Tibial nerve (tissue), 4 donors: ENCODE results near the gene OGA. TPM values are rescaled to one million over a fixed set of nuclear protein-coding genes. Genes with fewer than 3 reads are reported as not detected.

Experiments used
- DNase-seq, 2 donors: peaks; one replicate each; pipeline ENCODE4 v3.0.0-alpha.2; 2019; ENCODE audit warnings: low spot score in 2 of 2
- H3K27ac ChIP-seq, 4 donors: fragments of 200-600 bp; sonication (generic) in 3 of 4; one replicate each; pipeline ENCODE4 v1.5.1; 2017 to 2019; ENCODE audit warnings: mild to moderate bottlenecking in 1 of 4
- H3K27me3 ChIP-seq, 2 donors: fragments of 200-600 bp; sonication (generic) in 1 of 2; one replicate each; pipeline versions ENCODE4 v1.5.1 to v1.6.0; 2017 to 2019
- H3K36me3 ChIP-seq, 3 donors: fragments of 200-600 bp; sonication (generic); one replicate each; pipeline ENCODE4 v1.5.1; 2018 to 2019
- H3K4me1 ChIP-seq, 4 donors: fragments of 200-600 bp; sonication (generic) in 3 of 4; one replicate each; pipeline ENCODE4 v1.5.1; 2017 to 2019
- H3K4me3 ChIP-seq, 4 donors: fragments of 200-600 bp; sonication (generic) in 3 of 4; one replicate each; pipeline ENCODE4 v1.5.1; 2017 to 2019; ENCODE audit warnings: mild to moderate bottlenecking in 1 of 4, moderate library complexity in 1 of 4
- H3K9me3 ChIP-seq, 4 donors: fragments of 200-600 bp; sonication (generic) in 3 of 4; one replicate each; pipeline ENCODE4 v1.5.1; 2017 to 2019
- EP300 ChIP-seq, 2 donors: sonication (generic); formaldehyde crosslinking; IDR thresholded peaks; one replicate each; pipeline ENCODE4 v1.6.1; 2017; ENCODE audit warnings: antibody characterized with exemption in 2 of 2, mild to moderate bottlenecking in 1 of 2
- POLR2A ChIP-seq, 2 donors: fragments of 450-650 bp; IDR thresholded peaks; one replicate each; pipeline ENCODE4 v1.6.1; 2017; ENCODE audit warnings: antibody characterized with exemption in 2 of 2, mild to moderate bottlenecking in 2 of 2, moderate library complexity in 2 of 2
- WGBS, 2 donors: methylation state at CpG; one replicate each; pipeline ENCODE4 v1.1.5; 2018; 5-methylcytosine and 5-hydroxymethylcytosine counted together
- total RNA-seq, 4 donors: library from RNA; depleted of rRNA; stranded (reverse); fragments of >200 nt; gene quantifications; one replicate each; pipeline ENCODE4 v1.1.0, GENCODE V29; 2016
- TF ChIP-seq, protein P1 (sequence below), 5 experiments: fragments of 200-600 bp in 3 of 5; fragments of 450-650 bp in 2 of 5; sonication (generic) in 3 of 5; IDR thresholded peaks; one replicate each; pipeline ENCODE4 v1.5.1; 2016 to 2019; ENCODE audit warnings: antibody characterized with exemption in 5 of 5, mild to moderate bottlenecking in 3 of 5, moderate library complexity in 2 of 5

Gene OGA
- total RNA-seq: 100 to 1,000 TPM; 206 to 249 (median 224) TPM

DNA sequence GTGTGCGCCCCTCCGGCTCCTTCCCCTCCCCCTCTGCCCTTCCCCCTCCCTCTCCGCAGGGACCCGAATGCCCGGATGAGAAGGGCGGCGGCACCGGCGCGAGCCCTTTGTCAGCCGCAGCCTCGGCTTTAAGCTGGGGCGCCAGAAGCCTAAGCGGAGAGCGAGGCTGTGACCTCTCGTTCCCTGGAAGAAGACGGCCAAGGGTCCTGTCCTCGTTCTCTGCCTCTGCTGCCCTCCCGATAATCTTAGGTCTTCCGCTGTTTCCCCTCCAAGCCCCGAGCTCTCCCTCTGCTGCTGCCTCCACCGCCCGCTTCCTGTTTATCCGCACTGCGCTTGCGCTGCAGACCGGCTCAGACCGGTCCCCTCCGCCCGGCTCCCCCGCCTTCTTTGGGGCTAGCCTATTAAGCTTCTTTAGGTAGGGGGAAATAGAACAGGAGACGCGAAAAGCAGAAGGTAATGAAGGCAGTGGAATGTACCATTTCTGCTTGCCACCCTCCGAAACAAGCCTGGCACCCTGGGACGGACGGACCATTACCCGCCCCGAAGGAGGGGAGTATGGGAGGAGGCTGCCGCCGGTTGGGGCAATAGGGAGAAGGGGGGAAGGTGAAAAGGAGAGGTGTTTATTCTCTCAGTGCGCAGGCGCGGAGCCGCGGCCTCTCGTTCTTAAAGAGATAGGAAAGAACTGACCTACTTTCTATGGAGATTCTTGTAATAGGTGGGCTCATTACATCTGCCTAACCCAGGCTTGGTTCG lies at the start of gene OGA:
Gene OGA (minus strand): TSS at position 326 of the 753 bp plus-strand sequence. CDS start 422 bp downstream, outside the sequence.
- Histone ChIP-seq H3K27me3 (no peaks in the 10 kb centered on the region), H3K4me3 (peak within 1 kb of the TSS; percentile 81 to 100 (median 97)), H3K27ac (peak within 1 kb of the TSS; percentile 93 to 96 (median 95)), H3K9me3 (no peaks in the 10 kb centered on the region), H3K4me1 (peaks cover 0 to 34% (median 24%) of the 10 kb centered on the region in 4 donors), H3K36me3 (no peaks in the 10 kb centered on the region)
- WGBS, 2 donors: 0% methylated on average over 42 to 47 of the region's 47 CpGs
- peak; percentile 94 to 100 for TF ChIP-seq EP300 (IDR thresholded peaks at IDR 0.05)
- peak; percentile 99 for TF ChIP-seq POLR2A (IDR thresholded peaks at IDR 0.05)
- TF ChIP-seq, protein P1, sequence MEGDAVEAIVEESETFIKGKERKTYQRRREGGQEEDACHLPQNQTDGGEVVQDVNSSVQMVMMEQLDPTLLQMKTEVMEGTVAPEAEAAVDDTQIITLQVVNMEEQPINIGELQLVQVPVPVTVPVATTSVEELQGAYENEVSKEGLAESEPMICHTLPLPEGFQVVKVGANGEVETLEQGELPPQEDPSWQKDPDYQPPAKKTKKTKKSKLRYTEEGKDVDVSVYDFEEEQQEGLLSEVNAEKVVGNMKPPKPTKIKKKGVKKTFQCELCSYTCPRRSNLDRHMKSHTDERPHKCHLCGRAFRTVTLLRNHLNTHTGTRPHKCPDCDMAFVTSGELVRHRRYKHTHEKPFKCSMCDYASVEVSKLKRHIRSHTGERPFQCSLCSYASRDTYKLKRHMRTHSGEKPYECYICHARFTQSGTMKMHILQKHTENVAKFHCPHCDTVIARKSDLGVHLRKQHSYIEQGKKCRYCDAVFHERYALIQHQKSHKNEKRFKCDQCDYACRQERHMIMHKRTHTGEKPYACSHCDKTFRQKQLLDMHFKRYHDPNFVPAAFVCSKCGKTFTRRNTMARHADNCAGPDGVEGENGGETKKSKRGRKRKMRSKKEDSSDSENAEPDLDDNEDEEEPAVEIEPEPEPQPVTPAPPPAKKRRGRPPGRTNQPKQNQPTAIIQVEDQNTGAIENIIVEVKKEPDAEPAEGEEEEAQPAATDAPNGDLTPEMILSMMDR (IDR thresholded peaks at IDR 0.05): peak in 1 of 5 experiments; percentile 66
- peak; percentile 94 for DNase-seq

DNA sequence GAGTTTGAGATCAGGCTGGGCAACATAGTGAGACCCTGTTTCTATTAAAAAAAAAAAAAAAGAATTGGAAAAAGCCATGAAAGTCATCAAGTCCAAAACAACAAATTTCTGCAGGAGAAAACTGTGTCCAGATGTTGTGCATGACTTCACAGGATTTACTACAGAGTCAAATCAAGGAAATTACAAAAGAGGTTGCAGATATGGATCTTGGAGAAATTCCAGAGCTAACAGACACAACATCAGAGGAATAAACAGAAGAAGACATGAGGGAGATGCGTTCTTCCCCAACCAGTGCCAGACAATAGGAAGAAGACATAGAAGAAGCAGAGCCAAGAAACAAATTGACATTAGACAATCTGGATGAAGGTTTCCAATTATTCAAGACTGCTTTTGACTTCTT lies 49.7 kb upstream of the OGA start:
- Histone ChIP-seq H3K27ac (no peak overlapping the region), H3K9me3 (peaks cover 0 to 5% (median 0%) of the 10 kb centered on the region in 4 donors), H3K4me3 (no peak overlapping the region), H3K36me3 (peaks cover 0 to 36% (median 0%) of the 10 kb centered on the region in 3 donors), H3K27me3 (no peaks in the 10 kb centered on the region), H3K4me1 (no peaks in the 10 kb centered on the region)
- 63 to 72% methylated on average over 1 of the region's 1 CpG for WGBS, 2 donors
- DNase-seq: no peak
- TF ChIP-seq, protein P1 (IDR thresholded peaks at IDR 0.05): no peak
- TF ChIP-seq POLR2A (IDR thresholded peaks at IDR 0.05) (no peak), EP300 (IDR thresholded peaks at IDR 0.05) (no peak)

DNA sequence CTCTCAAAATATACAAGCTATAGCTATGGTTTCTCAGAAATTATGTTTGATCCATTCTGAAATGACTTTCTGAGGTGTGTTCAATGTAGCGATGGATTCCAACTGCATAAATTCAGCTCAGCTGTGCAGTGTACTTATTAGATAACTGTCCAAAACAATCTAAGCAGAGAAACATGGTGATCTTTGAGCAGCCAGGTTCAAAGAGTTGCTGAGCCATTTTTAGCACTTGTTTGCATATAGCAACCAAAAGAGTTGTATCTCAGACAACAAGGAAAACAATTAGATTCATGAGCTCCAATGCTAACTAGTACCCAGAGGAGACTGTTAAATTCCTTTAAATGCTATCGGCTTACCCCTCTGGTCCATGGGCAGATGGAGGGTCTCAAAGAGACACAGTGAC lies 41.3 kb upstream of the OGA start:
- H3K27ac ChIP-seq: no peak overlapping the region

DNA sequence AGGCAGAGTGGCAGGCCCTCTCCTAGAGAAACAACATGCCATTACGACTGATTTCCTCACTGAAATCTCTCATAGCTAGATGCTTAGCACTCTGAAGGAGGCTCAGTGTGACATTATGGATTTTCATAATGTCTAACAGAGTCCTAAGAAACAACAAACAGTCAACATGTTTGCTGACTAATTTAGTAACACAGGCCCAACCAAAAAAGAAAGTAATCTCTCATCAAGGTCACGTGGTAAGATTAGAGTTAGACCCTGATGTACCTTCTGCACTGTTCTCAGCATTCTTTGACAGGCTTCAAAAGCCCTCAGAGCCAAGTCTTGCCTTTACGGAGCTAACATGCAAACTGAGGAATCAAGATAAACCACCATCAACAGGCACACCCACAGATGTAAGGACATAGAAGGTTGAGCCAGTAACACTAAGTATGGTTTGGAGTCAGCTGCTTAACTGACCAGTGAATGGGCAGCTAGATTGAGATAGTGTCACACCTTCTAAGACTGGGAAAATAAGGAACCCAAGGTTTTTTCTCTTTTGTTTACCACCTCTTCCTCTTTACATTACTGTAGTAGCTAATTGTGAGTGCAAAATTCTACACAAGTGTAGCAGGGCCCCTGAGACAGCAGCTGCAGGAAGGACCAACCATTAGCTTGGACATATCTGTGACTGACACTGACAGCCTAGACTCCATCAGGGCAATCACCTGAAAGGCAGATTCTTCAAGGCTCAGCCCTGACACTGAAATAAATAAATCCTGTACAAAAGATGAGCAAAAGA lies 40.7 kb upstream of the OGA start:
- no peaks in the 10 kb centered on the region for H3K4me1 ChIP-seq
- WGBS, 2 donors: 58 to 61% methylated on average over 3 of the region's 3 CpGs
- peaks cover 0 to 34% (median 0%) of the 10 kb centered on the region in 3 donors for H3K36me3 ChIP-seq

More for the DNA sequence above, 41.3 kb upstream of the OGA start:
- 98 to 100% methylated on average over 2 of the region's 2 CpGs for WGBS, 2 donors
- Histone ChIP-seq H3K27me3 (no peaks in the 10 kb centered on the region), H3K9me3 (peaks cover 0 to 10% (median 4%) of the 10 kb centered on the region in 4 donors), H3K4me3 (no peak overlapping the region), H3K36me3 (peaks cover 0 to 34% (median 0%) of the 10 kb centered on the region in 3 donors), H3K4me1 (no peaks in the 10 kb centered on the region)
- no peak for TF ChIP-seq POLR2A (IDR thresholded peaks at IDR 0.05)
- TF ChIP-seq, protein P1 (IDR thresholded peaks at IDR 0.05): no peak
- no peak for TF ChIP-seq EP300 (IDR thresholded peaks at IDR 0.05)
- DNase-seq: no peak

More for the DNA sequence above, 40.7 kb upstream of the OGA start:
- H3K9me3 ChIP-seq: peaks cover 0 to 10% (median 4%) of the 10 kb centered on the region in 4 donors
- H3K4me3 ChIP-seq: no peak overlapping the region
- H3K27ac ChIP-seq: no peak overlapping the region
- TF ChIP-seq EP300 (IDR thresholded peaks at IDR 0.05): no peak
- TF ChIP-seq POLR2A (IDR thresholded peaks at IDR 0.05): no peak
- TF ChIP-seq, protein P1 (IDR thresholded peaks at IDR 0.05): no peak
- DNase-seq: no peak
- H3K27me3 ChIP-seq: no peaks in the 10 kb centered on the region
